OCI-LY1 (cell line): ENCODE results near the gene CSH1.

Experiments used
- CTCF ChIP-seq: fragments of 200-600 bp; sonication (generic), shearing (Covaris generic); IDR thresholded peaks from 2 replicates; pipeline ENCODE4 v1.5.1; 2017; ENCODE audit warnings: mild to moderate bottlenecking, antibody characterized with exemption, low read length, moderate library complexity, mixed read lengths
- EZH2 ChIP-seq: fragments of 200-600 bp; sonication (generic), shearing (Covaris generic); IDR thresholded peaks from 2 replicates; pipeline ENCODE4 v1.8.0; 2017; ENCODE audit warnings: borderline replicate concordance, mixed run types, mild to moderate bottlenecking, antibody characterized with exemption, low read length, moderate library complexity, mixed read lengths

GRCh38 chr17:63928172-63928666 lies 31.8 kb upstream of the CSH1 start:
- TF ChIP-seq CTCF (no peak), EZH2 (no peak)
